ENCODE measurements around the gene DNLZ. TPM values are rescaled to one million over a fixed set of nuclear protein-coding genes. Genes with fewer than 3 reads are reported as not detected.

DNLZ gene
- total and polyA plus RNA-seq, 2 donors (not counting 3 experiments of a cell fraction or from before 2014, with no cell fraction given), result 26.9 to 38.4 TPM

DNA sequence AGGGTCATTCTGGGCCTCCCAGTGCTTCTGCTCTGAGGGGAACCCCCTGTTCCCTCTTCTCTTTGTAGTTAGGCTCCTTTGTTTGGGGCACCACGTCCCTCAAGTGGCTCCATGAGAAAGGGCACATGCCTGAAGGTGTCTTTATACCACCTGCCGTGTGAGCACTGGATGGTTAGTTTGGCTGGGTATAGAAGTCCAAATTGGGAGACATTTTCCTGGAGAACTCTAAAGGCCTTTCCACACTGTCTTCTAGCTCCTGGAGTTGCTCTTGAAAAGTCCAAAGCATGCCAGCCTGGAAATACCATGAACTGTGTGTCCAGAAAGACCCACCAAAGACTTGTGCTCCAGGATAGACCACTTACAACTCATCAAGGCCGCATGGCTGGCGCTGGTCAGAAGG is 48.6 kb downstream of the DNLZ start:
- CTCF ChIA-PET, result no interaction called here
- H3K9me1 ChIP-seq (replicated peaks; ENCODE audit: control insufficient read depth, extremely low read depth, insufficient read depth, low read length), result no peaks in the 10 kb centered on the region
- H3K9me3 ChIP-seq (replicated peaks; ENCODE audit: control insufficient read depth, insufficient read depth, low read length), result no peaks in the 10 kb centered on the region
- H3K27me3 ChIP-seq (ENCODE audit: control insufficient read depth in 2 of 2, insufficient read depth in 2 of 2, low read length in 2 of 2), result no peaks in the 10 kb centered on the region
- no peaks in the 10 kb centered on the region for H4K20me1 ChIP-seq (replicated peaks; ENCODE audit: control insufficient read depth, extremely low read depth, insufficient read depth, low read length)
- DNase-seq (ENCODE audit: low read depth, low spot score), result no peak
- FAIRE-seq, result no peak
- no peaks in the 10 kb centered on the region for H3K36me3 ChIP-seq (ENCODE audit: control insufficient read depth in 2 of 2, extremely low read depth in 1 of 2, insufficient read depth in 2 of 2, low read length in 2 of 2)
- H3K4me1 ChIP-seq (ENCODE audit: control insufficient read depth, extremely low read depth, insufficient read depth, low read length), result no peaks in the 10 kb centered on the region
- H2AFZ ChIP-seq (ENCODE audit: low read depth, low read length), result no peak overlapping the region
- dilution Hi-C loops (cut with MboI; ENCODE audit: extremely low pct_ligation_motif_present, low sequenced_read_pairs) (no loop called here), intact Hi-C loops (cut with micrococcal nuclease) (no loop called here)
- BruUV-seq (replicated peaks), result no TSS peak
- no peak overlapping the region for H3K27ac ChIP-seq (ENCODE audit: insufficient read depth, low read depth, low read length)
- POLR2A ChIA-PET, result no interaction called here
- H3K4me2 ChIP-seq (ENCODE audit: insufficient read depth, low read length), result no peak overlapping the region
- no peak overlapping the region for H3K9ac ChIP-seq (replicated peaks; ENCODE audit: extremely low read depth, insufficient read depth, low read length)
- no peak overlapping the region for H3K4me3 ChIP-seq (replicated peaks in 1 of 3; ENCODE audit: insufficient read depth in 1 of 3, low read depth in 1 of 3, low read length in 3 of 3)
- H3K79me2 ChIP-seq (ENCODE audit: control insufficient read depth, insufficient read depth, low read length), result no peaks in the 10 kb centered on the region
- TF ChIP-seq POLR2AphosphoS5 (IDR thresholded peaks at IDR 0.05; ENCODE audit: insufficient read depth, low read depth, low read length) (no peak), EZH2 (IDR thresholded peaks at IDR 0.05; ENCODE audit: borderline replicate concordance, low read depth, low read length, severe bottlenecking) (no peak), POLR2A (IDR thresholded peaks at IDR 0.05; ENCODE audit: low read depth, low read length) (no peak), FOS (IDR thresholded peaks at IDR 0.05; ENCODE audit: borderline replicate concordance, insufficient read depth, low read length) (no peak)
- TF ChIP-seq, protein P1, sequence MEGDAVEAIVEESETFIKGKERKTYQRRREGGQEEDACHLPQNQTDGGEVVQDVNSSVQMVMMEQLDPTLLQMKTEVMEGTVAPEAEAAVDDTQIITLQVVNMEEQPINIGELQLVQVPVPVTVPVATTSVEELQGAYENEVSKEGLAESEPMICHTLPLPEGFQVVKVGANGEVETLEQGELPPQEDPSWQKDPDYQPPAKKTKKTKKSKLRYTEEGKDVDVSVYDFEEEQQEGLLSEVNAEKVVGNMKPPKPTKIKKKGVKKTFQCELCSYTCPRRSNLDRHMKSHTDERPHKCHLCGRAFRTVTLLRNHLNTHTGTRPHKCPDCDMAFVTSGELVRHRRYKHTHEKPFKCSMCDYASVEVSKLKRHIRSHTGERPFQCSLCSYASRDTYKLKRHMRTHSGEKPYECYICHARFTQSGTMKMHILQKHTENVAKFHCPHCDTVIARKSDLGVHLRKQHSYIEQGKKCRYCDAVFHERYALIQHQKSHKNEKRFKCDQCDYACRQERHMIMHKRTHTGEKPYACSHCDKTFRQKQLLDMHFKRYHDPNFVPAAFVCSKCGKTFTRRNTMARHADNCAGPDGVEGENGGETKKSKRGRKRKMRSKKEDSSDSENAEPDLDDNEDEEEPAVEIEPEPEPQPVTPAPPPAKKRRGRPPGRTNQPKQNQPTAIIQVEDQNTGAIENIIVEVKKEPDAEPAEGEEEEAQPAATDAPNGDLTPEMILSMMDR (IDR thresholded peaks at IDR 0.05; ENCODE audit: extremely low read depth in 1 of 2, insufficient read depth in 1 of 2, low read depth in 1 of 2, low read length in 2 of 2), result no peak

DNA sequence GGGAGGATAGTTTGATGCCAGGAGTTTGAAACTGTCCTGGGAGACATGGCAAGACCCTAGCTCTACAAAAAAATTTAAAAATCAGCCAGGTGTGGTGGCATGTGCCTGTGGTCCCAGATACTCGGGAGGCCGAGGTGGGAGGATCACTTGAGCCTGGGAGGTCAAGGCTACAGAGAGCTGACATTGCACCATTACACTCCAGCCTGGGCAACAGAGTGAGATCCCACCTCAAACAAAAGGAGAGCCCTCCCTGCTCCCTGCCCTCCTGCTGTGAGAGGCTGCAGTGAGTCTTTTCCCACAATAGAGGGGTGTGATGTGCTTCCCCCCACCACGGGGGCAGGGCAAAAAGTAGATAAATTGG is 49.5 kb downstream of the DNLZ start:
- H3K4me1 ChIP-seq (ENCODE audit: control insufficient read depth, extremely low read depth, insufficient read depth, low read length), result no peaks in the 10 kb centered on the region
- no TSS peak for BruUV-seq (replicated peaks)
- no peak overlapping the region for H3K4me2 ChIP-seq (ENCODE audit: insufficient read depth, low read length)
- H2AFZ ChIP-seq (ENCODE audit: low read depth, low read length), result no peak overlapping the region
- intact Hi-C loops (cut with micrococcal nuclease), result no loop called here
- dilution Hi-C loops (cut with MboI; ENCODE audit: extremely low pct_ligation_motif_present, low sequenced_read_pairs), result no loop called here
- H4K20me1 ChIP-seq (replicated peaks; ENCODE audit: control insufficient read depth, extremely low read depth, insufficient read depth, low read length), result no peaks in the 10 kb centered on the region
- CTCF ChIA-PET, result interaction anchor here (1.5 to 3.3 kb wide), 4 partner anchors 10 to 87 kb away, joined by 4 to 27 read pairs (median 22); partner anchors contain the start of gene DNLZ
- no peak for FAIRE-seq
- TF ChIP-seq, protein P2, sequence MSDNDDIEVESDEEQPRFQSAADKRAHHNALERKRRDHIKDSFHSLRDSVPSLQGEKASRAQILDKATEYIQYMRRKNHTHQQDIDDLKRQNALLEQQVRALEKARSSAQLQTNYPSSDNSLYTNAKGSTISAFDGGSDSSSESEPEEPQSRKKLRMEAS (IDR thresholded peaks at IDR 0.05; ENCODE audit: insufficient read depth, insufficient read length), result no peak
- TF ChIP-seq POLR2A (IDR thresholded peaks at IDR 0.05; ENCODE audit: low read depth, low read length), result no peak
- no peak for TF ChIP-seq FOS (IDR thresholded peaks at IDR 0.05; ENCODE audit: borderline replicate concordance, insufficient read depth, low read length)
- TF ChIP-seq MYC (IDR thresholded peaks at IDR 0.05; ENCODE audit: low read depth, low read length), result no peak
- TF ChIP-seq, protein P1 (IDR thresholded peaks at IDR 0.05; ENCODE audit: extremely low read depth in 1 of 2, insufficient read depth in 1 of 2, low read depth in 1 of 2, low read length in 2 of 2), result no peak
- no peak for TF ChIP-seq POLR2AphosphoS5 (IDR thresholded peaks at IDR 0.05; ENCODE audit: insufficient read depth, low read depth, low read length)
- no peak for TF ChIP-seq GATA2 (IDR thresholded peaks at IDR 0.05; ENCODE audit: insufficient read depth, insufficient read length, low read depth, low read length)
- TF ChIP-seq EZH2 (IDR thresholded peaks at IDR 0.05; ENCODE audit: borderline replicate concordance, low read depth, low read length, severe bottlenecking), result no peak
- no peak for TF ChIP-seq JUN (IDR thresholded peaks at IDR 0.05; ENCODE audit: borderline replicate concordance, insufficient read depth, insufficient read length, low read depth)
- no peak overlapping the region for H3K4me3 ChIP-seq (replicated peaks in 1 of 3; ENCODE audit: insufficient read depth in 1 of 3, low read depth in 1 of 3, low read length in 3 of 3)
- no peaks in the 10 kb centered on the region for H3K9me1 ChIP-seq (replicated peaks; ENCODE audit: control insufficient read depth, extremely low read depth, insufficient read depth, low read length)
- DNase-seq (ENCODE audit: low read depth, low spot score), result no peak
- no peaks in the 10 kb centered on the region for H3K36me3 ChIP-seq (ENCODE audit: control insufficient read depth in 2 of 2, extremely low read depth in 1 of 2, insufficient read depth in 2 of 2, low read length in 2 of 2)
- H3K27me3 ChIP-seq (ENCODE audit: control insufficient read depth in 2 of 2, insufficient read depth in 2 of 2, low read length in 2 of 2), result no peaks in the 10 kb centered on the region
- POLR2A ChIA-PET, result no interaction called here
- no peak overlapping the region for H3K27ac ChIP-seq (ENCODE audit: insufficient read depth, low read depth, low read length)
- H3K9me3 ChIP-seq (replicated peaks; ENCODE audit: control insufficient read depth, insufficient read depth, low read length), result no peaks in the 10 kb centered on the region
- no peaks in the 10 kb centered on the region for H3K79me2 ChIP-seq (ENCODE audit: control insufficient read depth, insufficient read depth, low read length)
- no peak overlapping the region for H3K9ac ChIP-seq (replicated peaks; ENCODE audit: extremely low read depth, insufficient read depth, low read length)

Measured in endothelial cell of umbilical vein (primary cell).